Astrocyte (in vitro differentiated cells and primary cell): ENCODE measurements around the gene ZMIZ1.

Source experiments
- EZH2 ChIP-seq: IDR thresholded peaks from 2 replicates; pipeline ENCODE4 v1.6.1; 2012; ENCODE audit warnings: mild to moderate bottlenecking, low read length, inconsistent platforms; ENCODE audit not compliant: insufficient read depth
- TF ChIP-seq, protein P1 (sequence below): IDR thresholded peaks from 2 replicates; pipeline ENCODE4 v1.5.1; 2011; ENCODE audit warnings: low read depth, mild to moderate bottlenecking, inconsistent platforms, low read length, moderate library complexity; ENCODE audit not compliant: insufficient read depth

DNA sequence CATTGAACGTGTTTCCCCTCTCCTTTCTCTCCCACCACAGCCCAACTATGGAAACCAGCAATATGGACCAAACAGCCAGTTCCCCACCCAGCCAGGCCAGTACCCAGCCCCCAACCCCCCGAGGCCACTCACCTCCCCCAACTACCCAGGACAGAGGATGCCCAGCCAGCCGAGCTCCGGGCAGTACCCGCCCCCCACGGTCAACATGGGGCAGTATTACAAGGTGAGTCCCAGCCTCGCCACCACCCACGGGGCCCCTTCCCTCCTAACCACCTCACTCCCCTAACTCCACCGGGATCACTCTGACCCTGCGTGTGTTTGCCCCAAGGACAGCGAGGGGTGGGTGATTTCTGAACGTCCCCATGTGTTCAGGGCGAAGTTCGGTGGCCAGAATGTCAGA lies 227.7 kb downstream of the ZMIZ1 start:
- TF ChIP-seq, protein P1, sequence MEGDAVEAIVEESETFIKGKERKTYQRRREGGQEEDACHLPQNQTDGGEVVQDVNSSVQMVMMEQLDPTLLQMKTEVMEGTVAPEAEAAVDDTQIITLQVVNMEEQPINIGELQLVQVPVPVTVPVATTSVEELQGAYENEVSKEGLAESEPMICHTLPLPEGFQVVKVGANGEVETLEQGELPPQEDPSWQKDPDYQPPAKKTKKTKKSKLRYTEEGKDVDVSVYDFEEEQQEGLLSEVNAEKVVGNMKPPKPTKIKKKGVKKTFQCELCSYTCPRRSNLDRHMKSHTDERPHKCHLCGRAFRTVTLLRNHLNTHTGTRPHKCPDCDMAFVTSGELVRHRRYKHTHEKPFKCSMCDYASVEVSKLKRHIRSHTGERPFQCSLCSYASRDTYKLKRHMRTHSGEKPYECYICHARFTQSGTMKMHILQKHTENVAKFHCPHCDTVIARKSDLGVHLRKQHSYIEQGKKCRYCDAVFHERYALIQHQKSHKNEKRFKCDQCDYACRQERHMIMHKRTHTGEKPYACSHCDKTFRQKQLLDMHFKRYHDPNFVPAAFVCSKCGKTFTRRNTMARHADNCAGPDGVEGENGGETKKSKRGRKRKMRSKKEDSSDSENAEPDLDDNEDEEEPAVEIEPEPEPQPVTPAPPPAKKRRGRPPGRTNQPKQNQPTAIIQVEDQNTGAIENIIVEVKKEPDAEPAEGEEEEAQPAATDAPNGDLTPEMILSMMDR: no peak
- TF ChIP-seq EZH2: no peak
